Activated CD8-positive, alpha-beta T cell treated with anti-CD3 and anti-CD28 coated beads, Interleukin-2, amount 10 ng/mL, durations not matched to agents 7 days and 5 days (primary cell): ENCODE measurements around the gene OSBPL3. TPM values are rescaled to one million over a fixed set of nuclear protein-coding genes. Genes with fewer than 3 reads are reported as not detected.
A peak's percentile ranks its signal among the peaks of the same experiment; 100 is the strongest.

Experiments
- ATAC-seq: fragments of 150-1000 bp; cut with Tn5 transposase; one replicate; pipeline ENCODE4 v1.10.0; 2021; ENCODE audit warnings: moderate library complexity
- CTCF ChIA-PET: fragments of 350-600 bp; sonication (Branson Sonifier 250); formaldehyde crosslinking; loops from one replicate; lab custom pipeline; 2021; ENCODE audit warnings: antibody characterized with exemption; lab: Charles Lee
- POLR2A ChIA-PET: fragments of 350-600 bp; sonication (Branson Sonifier 250); formaldehyde crosslinking; loops from one replicate; lab custom pipeline; 2021; ENCODE audit warnings: antibody characterized with exemption; lab: Charles Lee
- DNase-seq: peaks from one replicate; pipeline ENCODE4 v3.0.0-alpha.2; 2020
- H3K27ac Mint-ChIP-seq: one replicate; pipeline ENCODE4 v1.8.0; 2021; ENCODE audit warnings: mild to moderate bottlenecking, mixed read lengths
- H3K27me3 Mint-ChIP-seq: one replicate; pipeline ENCODE4 v1.8.0; 2021; ENCODE audit warnings: low read depth, mixed read lengths
- H3K36me3 Mint-ChIP-seq: one replicate; pipeline ENCODE4 v1.8.0; 2021; ENCODE audit warnings: low read depth, mixed read lengths
- H3K4me1 Mint-ChIP-seq: one replicate; pipeline ENCODE4 v1.8.0; 2021; ENCODE audit warnings: low read depth, mixed read lengths
- H3K4me3 Mint-ChIP-seq: one replicate; pipeline ENCODE4 v1.8.0; 2021; ENCODE audit warnings: mild to moderate bottlenecking, mixed read lengths
- H3K9me3 Mint-ChIP-seq: one replicate; pipeline ENCODE4 v1.8.0; 2022; ENCODE audit warnings: mixed read lengths; ENCODE audit not compliant: insufficient read depth
- total RNA-seq, 2 experiments: library from RNA; stranded (reverse); gene quantifications; one replicate each; pipeline ENCODE4 v1.2.3, GENCODE V29; 2021

The OSBPL3 gene
- total RNA-seq, 2 experiments from 2014 or later, result 73.0 to 83.0 TPM

DNA sequence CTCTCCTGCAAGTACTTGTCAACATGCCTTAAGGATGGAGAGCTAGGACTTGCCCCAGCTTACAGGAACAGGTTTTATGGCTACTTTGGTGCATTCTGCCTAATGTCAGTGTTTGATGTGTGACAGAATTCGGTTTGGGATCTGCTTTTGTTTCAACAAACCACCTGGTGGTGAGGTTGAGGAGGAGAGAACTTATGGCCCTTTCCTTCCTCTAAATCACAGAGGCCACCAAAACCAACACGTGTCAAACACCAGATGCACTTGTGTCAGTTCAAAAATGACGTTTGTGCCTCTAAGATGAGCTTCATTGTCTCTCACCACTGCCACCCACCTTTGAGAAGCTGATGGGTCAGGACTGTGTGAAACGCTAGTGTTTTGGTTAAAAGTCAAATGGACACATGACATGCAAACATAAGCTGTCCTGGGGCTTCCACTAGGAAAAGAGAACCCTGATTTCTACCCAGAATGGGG is 83.9 kb downstream of the OSBPL3 start:
- CTCF ChIA-PET, result interaction anchor here (0.6 to 2.2 kb wide), 21 partner anchors 9 to 196 kb away, joined by 3 to 20 read pairs (median 5); partner anchors contain the start of gene OSBPL3
- Mint-ChIP-seq H3K9me3 (no peaks in the 10 kb centered on the region), H3K4me1 (peaks cover 68% of the 10 kb centered on the region), H3K27ac (peak overlapping the region; percentile 52), H3K27me3 (no peaks in the 10 kb centered on the region), H3K36me3 (peaks cover 20% of the 10 kb centered on the region), H3K4me3 (no peak overlapping the region)
- POLR2A ChIA-PET, result interaction anchor here (0.6 to 1.4 kb wide), 5 partner anchors 12 to 89 kb away, joined by 3 to 4 read pairs (median 3); no protein-coding TSS in a partner anchor
- ATAC-seq (peak; percentile 65), DNase-seq (peak; percentile 65)

DNA sequence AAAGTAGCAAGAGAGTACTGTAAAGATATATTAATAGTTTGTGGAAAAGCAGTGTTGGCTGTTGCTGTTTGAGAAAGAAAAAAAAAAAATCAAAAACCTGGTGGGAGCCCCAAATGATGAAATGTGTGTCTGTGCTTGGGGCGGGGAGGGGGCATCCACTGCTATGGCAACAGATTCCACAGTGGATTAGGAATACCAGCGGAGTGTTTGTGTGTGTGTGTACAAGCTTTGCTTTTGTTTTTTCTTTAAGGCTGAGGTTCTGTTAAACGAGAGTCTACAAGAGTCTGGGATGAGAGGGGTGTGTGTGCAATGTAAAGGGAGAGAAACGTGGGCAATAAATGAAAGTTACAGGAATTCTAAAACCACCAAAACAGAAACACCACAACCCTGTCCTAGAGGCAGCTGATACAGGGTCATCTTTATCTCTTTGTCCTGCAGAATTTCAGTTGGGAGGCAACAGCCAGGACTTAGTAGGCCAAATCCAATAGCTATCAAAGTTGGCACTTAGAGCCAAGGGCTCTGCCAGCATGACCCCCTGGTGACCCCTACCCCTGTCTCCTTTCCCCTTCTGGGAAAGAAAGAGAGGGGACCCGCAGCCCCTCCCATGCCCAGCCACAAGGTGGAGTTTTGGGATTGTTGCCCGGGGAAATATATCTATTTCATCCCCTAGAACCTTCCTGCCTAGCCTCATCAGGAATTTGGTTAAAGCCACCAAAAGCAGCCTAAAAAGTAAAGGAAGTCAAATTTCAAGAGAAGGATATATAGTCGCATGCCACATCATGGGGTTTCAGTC is 85.4 kb downstream of the OSBPL3 start:
- POLR2A ChIA-PET, result no interaction called here
- Mint-ChIP-seq H3K4me1 (peaks cover 60% of the 10 kb centered on the region), H3K27me3 (no peaks in the 10 kb centered on the region), H3K4me3 (no peak overlapping the region), H3K27ac (no peak overlapping the region), H3K9me3 (no peaks in the 10 kb centered on the region), H3K36me3 (peaks cover 31% of the 10 kb centered on the region)
- no peak for DNase-seq
- no peak for ATAC-seq
- CTCF ChIA-PET, result interaction anchor here (0.7 to 1.6 kb wide), 8 partner anchors 13 to 199 kb away, joined by 3 to 5 read pairs (median 4); no protein-coding TSS in a partner anchor

DNA sequence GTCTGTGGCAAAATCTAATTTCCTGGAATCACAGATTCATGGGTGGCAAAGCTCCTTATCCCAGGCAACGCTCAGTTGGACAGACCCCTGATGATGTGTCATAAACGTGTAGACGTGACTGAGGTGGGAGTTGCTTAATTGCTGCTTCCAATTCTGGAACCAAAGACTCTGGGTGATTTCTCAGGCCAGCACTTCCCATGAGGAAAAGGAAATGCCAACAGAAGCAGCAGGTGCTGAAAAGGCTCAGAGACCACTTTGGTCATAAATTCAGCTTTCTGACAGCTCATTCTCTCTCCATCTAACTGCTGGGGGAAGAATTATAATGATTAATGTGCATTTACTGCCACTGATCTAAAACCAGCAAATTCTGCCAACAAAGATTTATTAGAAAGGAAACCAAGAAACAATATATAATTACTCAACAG is 88.7 kb downstream of the OSBPL3 start:
- Mint-ChIP-seq H3K4me1 (peaks cover 43% of the 10 kb centered on the region), H3K36me3 (peaks cover 46% of the 10 kb centered on the region), H3K4me3 (no peak overlapping the region), H3K9me3 (no peaks in the 10 kb centered on the region), H3K27me3 (no peaks in the 10 kb centered on the region), H3K27ac (no peak overlapping the region)
- DNase-seq (no peak), ATAC-seq (no peak)
- ChIA-PET POLR2A (no interaction called here), CTCF (interaction anchor here (0.8 to 1.9 kb wide), 3 partner anchors 11 to 86 kb away, joined by 3 to 5 read pairs (median 3); no protein-coding TSS in a partner anchor)

DNA sequence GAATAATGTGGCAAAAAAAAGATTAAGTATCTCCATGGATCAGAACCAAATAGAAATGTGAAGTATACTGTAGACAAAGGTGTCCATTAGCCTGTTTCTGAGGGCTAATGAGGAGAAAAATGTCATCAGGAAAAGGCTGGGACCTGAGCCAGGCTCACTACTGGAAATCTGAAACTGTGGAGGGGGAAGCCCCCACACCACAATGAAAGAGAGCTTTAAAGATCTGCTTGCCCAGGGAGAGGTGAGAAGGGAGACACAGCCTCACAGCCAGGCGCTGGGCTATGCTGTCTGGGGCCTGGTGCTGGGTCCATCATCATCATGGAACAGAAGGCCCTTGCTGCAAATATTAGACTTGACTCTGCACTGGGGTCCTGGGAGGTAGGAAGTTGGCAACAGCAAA is 90.4 kb downstream of the OSBPL3 start:
- ATAC-seq (no peak), DNase-seq (no peak)
- ChIA-PET CTCF (interaction anchor here (0.9 to 1.4 kb wide), 3 partner anchors 11 to 208 kb away, joined by 3 to 4 read pairs (median 3); no protein-coding TSS in a partner anchor), POLR2A (no interaction called here)
- no peaks in the 10 kb centered on the region for H3K9me3 Mint-ChIP-seq
- H3K4me1 Mint-ChIP-seq, result peaks cover 30% of the 10 kb centered on the region
- H3K36me3 Mint-ChIP-seq, result peaks cover 57% of the 10 kb centered on the region
- no peak overlapping the region for H3K4me3 Mint-ChIP-seq
- H3K27me3 Mint-ChIP-seq, result no peaks in the 10 kb centered on the region
- no peak overlapping the region for H3K27ac Mint-ChIP-seq

DNA sequence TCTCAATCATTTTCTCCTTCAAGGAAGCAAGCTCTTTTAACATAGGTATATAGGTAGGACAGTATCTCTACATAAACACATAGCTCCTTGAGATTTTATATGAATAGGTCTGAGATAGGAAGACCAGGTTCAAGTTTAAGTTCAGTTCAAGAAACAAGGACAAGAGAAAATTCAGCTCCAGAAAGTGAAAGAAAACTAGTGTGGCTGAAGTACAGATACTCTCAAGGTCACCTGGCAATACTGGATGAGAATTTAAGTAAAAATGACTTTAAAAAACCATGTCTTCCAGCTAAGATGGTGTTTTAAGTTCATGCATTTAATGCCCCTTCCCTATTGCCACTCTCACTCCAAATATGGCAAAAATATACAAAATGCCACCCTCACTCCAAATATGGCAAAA is 91.3 kb downstream of the OSBPL3 start:
- CTCF ChIA-PET, result interaction anchor here (0.9 to 3.4 kb wide), 7 partner anchors 7 to 209 kb away, joined by 3 to 12 read pairs (median 4); partner anchors contain the start of gene OSBPL3
- Mint-ChIP-seq H3K36me3 (peaks cover 60% of the 10 kb centered on the region), H3K27ac (peak overlapping the region; percentile 25), H3K4me3 (no peak overlapping the region), H3K9me3 (no peaks in the 10 kb centered on the region), H3K27me3 (no peaks in the 10 kb centered on the region), H3K4me1 (peaks cover 24% of the 10 kb centered on the region)
- ATAC-seq (no peak), DNase-seq (no peak)
- POLR2A ChIA-PET, result interaction anchor here (0.7 kb wide), 1 partner anchor 9 kb away, joined by 3 read pairs; no protein-coding TSS in a partner anchor

DNA sequence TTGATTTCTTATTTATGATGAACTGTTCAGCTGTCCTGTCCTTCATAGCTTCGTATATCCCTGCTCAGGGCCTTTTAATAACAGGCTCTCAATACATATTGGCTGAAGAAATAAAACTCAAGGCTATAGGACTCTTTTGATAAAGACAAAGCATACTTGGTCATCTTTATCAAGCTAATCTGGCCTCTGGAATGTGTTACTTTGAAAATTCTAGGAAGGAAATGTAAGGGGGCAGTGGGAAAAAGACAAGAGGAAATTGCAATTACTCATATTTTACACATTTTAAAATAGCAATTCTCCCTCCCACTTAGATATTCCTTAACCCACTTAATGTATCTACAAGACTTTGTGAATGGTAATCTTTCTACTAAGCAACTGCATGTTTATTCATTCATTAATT is 94.3 kb downstream of the OSBPL3 start:
- Mint-ChIP-seq H3K4me1 (peaks cover 21% of the 10 kb centered on the region), H3K9me3 (no peaks in the 10 kb centered on the region), H3K27me3 (no peaks in the 10 kb centered on the region), H3K4me3 (no peak overlapping the region), H3K36me3 (peaks cover 56% of the 10 kb centered on the region), H3K27ac (no peak overlapping the region)
- ChIA-PET POLR2A (no interaction called here), CTCF (interaction anchor here (1.0 to 3.4 kb wide), 4 partner anchors 10 to 206 kb away, joined by 3 to 12 read pairs (median 3); no protein-coding TSS in a partner anchor)
- no peak for DNase-seq
- no peak for ATAC-seq

DNA sequence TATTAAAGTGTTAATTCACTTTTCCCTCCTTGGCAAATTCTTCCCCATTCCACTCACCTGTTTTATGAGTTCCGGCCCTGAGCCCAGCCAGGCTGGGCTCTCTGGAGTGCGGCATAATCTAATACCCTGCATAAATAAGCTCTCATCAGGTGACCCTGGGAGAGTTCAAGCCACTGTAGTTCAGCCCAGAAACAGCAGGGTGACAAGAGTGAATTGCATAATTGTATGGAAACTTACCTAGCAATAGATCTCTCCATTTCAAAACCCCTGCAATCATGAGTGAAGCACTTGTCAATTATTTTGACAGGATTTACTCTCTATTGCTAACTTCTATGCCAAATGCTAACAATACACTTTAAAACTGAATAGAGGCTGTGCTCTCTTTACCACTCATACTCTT is 94.7 kb downstream of the OSBPL3 start:
- POLR2A ChIA-PET, result no interaction called here
- Mint-ChIP-seq H3K9me3 (no peaks in the 10 kb centered on the region), H3K4me1 (peaks cover 21% of the 10 kb centered on the region), H3K36me3 (peaks cover 52% of the 10 kb centered on the region), H3K4me3 (no peak overlapping the region), H3K27me3 (no peaks in the 10 kb centered on the region), H3K27ac (no peak overlapping the region)
- CTCF ChIA-PET, result interaction anchor here (1.0 to 3.4 kb wide), 3 partner anchors 11 to 206 kb away, joined by 3 to 12 read pairs (median 3); no protein-coding TSS in a partner anchor
- no peak for ATAC-seq
- DNase-seq, result no peak

DNA sequence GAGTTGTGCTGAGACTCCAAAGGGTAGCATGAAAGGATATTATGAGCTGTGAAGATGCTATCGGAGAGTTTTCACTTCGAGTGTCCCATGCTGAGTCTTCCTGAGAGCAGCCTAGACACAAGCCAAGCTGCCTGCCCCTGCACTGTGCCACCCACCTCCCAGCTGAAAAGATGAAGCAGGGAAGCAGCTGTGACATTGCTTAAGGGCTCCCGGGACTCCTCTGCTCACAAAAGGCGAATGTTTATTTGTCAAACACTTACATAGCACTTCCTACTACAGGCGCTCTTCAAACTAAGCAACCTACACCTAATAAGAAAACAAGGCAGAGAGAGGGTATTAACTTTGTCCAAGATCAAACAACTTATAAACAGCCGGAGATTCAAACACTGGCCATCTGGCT is 95.6 kb downstream of the OSBPL3 start:
- H3K9me3 Mint-ChIP-seq, result no peaks in the 10 kb centered on the region
- H3K4me1 Mint-ChIP-seq, result peaks cover 17% of the 10 kb centered on the region
- no peak overlapping the region for H3K27ac Mint-ChIP-seq
- ATAC-seq (no peak), DNase-seq (no peak)
- POLR2A ChIA-PET, result no interaction called here
- CTCF ChIA-PET, result interaction anchor here (1.3 to 2.3 kb wide), 3 partner anchors 8 to 214 kb away, joined by 4 to 12 read pairs (median 8); no protein-coding TSS in a partner anchor
- no peaks in the 10 kb centered on the region for H3K27me3 Mint-ChIP-seq
- H3K36me3 Mint-ChIP-seq, result peaks cover 45% of the 10 kb centered on the region
- no peak overlapping the region for H3K4me3 Mint-ChIP-seq

DNA sequence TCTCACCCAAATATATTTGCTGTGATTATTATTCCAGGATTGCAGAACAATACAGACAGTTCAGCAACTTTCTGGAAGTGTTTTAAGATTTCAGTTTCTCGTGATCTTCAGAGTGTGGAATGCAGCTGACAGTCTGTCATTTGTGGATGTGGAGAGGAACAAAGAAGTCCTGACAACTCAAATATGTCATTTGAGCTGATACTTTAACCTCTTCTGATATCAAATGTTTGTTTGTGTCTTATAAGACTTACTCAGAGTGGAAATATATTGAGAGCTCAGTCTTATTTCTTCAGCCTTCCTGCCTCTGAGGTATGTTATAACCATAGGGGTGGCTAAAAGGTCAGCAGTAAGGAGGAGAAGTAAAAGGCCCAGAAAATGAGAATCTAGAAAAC is 96.4 kb downstream of the OSBPL3 start:
- POLR2A ChIA-PET, result no interaction called here
- no peak overlapping the region for H3K4me3 Mint-ChIP-seq
- H3K9me3 Mint-ChIP-seq, result no peaks in the 10 kb centered on the region
- H3K27me3 Mint-ChIP-seq, result no peaks in the 10 kb centered on the region
- no peak for DNase-seq
- peaks cover 17% of the 10 kb centered on the region for H3K4me1 Mint-ChIP-seq
- no peak overlapping the region for H3K27ac Mint-ChIP-seq
- CTCF ChIA-PET, result interaction anchor here (1.3 to 2.3 kb wide), 6 partner anchors 9 to 215 kb away, joined by 4 to 12 read pairs (median 4); no protein-coding TSS in a partner anchor
- ATAC-seq, result no peak
- H3K36me3 Mint-ChIP-seq, result peaks cover 44% of the 10 kb centered on the region

DNA sequence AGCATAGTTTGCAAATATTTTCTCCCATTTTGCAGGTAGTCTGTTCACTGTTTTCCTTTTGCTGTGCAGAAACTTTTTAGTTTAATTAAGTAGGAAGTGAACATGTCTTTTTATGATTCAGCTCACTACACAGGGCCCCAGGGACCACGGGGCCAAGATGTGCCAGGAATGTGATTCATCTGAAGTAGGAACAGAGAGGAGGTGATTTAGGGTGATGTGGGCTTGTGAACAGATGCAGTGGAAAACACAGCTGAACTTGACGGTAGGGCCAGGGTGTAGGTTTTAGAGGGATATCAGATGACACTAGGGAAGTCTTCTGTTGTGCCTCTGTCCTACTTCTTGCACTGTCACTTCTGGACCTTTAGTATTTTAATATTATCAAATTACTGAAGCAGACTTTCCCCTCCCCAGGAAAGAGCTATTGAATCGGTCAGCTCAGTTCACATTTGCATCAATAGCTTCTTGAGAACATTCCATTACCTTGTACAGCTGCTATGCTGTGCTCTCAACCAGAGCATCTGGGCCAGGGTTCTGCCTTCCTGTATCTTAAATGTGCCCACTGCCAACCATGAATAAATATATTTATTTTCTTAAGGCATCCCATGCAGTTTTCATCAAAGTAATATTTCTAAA is 96.9 kb downstream of the OSBPL3 start:
- Mint-ChIP-seq H3K27me3 (no peaks in the 10 kb centered on the region), H3K27ac (peak overlapping the region; percentile 3), H3K4me3 (no peak overlapping the region), H3K4me1 (peaks cover 20% of the 10 kb centered on the region), H3K36me3 (peaks cover 44% of the 10 kb centered on the region), H3K9me3 (no peaks in the 10 kb centered on the region)
- no peak for DNase-seq
- no peak for ATAC-seq
- ChIA-PET POLR2A (no interaction called here), CTCF (interaction anchor here (0.6 to 2.3 kb wide), 7 partner anchors 9 to 232 kb away, joined by 3 to 12 read pairs (median 4); no protein-coding TSS in a partner anchor)

DNA sequence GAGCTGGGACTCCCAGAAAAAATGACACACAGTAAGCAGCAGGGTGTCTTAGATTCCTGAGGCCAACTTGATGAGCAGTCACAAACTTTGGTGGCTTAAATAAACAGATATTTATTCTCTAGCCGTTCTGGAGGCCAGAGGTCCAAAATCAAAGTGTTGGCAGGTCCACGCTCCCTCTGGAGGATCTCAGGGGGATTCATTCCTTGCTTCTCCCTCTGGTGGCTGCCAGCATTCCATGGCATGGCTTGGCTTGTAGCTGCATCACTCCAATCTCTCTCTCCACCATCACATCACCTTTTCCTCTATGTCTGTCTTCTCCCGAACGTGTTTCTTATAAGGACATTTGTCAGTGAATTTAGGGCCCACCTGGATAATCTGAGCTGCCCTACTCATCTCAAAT is 98.4 kb downstream of the OSBPL3 start:
- Mint-ChIP-seq H3K36me3 (peaks cover 40% of the 10 kb centered on the region), H3K27ac (no peak overlapping the region), H3K9me3 (no peaks in the 10 kb centered on the region), H3K4me3 (no peak overlapping the region), H3K4me1 (peaks cover 28% of the 10 kb centered on the region), H3K27me3 (no peaks in the 10 kb centered on the region)
- DNase-seq (no peak), ATAC-seq (no peak)
- CTCF ChIA-PET, result interaction anchor here (0.9 to 1.5 kb wide), 3 partner anchors 20 to 61 kb away, joined by 3 read pairs; no protein-coding TSS in a partner anchor
- POLR2A ChIA-PET, result no interaction called here
